Pons (tissue), 1 donor: ENCODE data around the gene IGFBP5.

ENCODE experiments used
- DNase-seq: peaks from one replicate; pipeline ENCODE4 v3.0.0-alpha.2; 2016; ENCODE audit warnings: low spot score

Gene IGFBP5

GRCh38 chr2:216688731-216689340 is 6.5 kb downstream of the IGFBP5 start:
- DNase-seq, result no peak

DNA sequence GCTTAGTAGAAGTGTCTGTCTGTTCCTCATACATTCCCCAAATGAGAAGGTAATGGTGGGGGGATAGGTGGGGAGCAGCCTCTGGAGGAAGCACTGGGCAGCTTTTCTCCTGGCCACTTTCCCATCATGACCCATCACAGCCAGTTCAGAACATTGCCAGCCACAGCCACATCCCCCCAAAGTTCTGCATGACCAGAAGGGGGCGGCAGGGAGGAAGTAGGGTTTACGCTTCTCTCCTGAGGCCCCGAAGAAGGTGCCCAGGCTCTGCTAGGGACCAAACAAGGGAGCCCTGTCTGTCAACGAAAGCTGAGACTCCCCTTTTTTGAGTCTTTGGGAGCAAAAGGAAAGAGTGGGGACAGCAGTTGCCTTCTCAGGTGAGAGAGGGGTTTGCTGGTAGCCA is 7.7 kb downstream of the IGFBP5 start:
- no peak for DNase-seq

- no peak for DNase-seq
These were observed 8.2 kb downstream of the IGFBP5 start for GRCh38 chr2:216687111-216687510.

DNA sequence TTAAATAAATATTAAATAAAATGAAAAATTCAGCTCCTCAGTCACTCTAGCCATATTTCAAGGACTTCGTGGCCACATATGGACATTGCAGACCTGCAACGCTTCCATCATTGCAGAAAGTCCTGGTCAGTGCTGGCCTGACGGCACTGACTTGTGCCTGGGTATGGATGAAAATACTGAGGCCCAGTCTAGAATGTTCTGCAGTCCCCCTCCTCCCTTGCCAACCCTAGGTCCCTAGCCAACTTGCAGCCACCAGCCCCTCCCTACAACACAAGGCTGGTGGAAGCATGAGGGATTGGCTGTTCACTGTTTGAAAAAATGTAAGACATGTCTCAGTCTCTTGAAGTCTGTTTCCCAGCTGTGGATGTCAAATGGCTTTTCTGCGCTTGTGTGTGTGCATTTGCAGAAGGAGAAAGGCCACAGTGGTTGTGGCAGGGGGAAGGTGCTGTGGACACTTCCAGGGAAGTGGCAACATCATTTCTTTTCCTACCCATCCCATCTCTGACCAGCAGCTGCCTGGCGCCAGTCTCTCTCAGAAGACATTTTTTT is 9.9 kb downstream of the IGFBP5 start:
- DNase-seq, result no peak

- peak; percentile 9 for DNase-seq
These were observed 11.5 kb downstream of the IGFBP5 start for GRCh38 chr2:216683846-216684245.

DNA sequence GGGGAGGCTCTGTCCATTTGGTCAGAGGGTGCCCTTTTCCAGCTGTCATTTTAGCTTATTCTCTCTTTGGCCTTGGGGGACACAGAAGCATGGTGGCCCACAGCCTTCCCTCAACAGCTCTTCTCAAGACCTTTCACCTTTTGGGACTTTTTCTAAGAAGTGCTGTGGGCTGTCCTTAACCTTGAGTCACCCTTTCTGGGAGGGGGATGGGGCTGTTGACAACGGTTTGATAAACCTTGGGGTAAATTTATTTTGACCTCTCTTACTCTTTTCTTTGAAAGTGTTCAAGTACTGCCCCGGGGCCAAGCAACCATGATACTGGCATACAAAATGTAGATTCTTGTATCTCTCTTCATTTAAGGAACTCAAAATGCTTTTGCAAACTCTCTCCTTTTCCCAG is 13.7 kb downstream of the IGFBP5 start:
- no peak for DNase-seq

DNA sequence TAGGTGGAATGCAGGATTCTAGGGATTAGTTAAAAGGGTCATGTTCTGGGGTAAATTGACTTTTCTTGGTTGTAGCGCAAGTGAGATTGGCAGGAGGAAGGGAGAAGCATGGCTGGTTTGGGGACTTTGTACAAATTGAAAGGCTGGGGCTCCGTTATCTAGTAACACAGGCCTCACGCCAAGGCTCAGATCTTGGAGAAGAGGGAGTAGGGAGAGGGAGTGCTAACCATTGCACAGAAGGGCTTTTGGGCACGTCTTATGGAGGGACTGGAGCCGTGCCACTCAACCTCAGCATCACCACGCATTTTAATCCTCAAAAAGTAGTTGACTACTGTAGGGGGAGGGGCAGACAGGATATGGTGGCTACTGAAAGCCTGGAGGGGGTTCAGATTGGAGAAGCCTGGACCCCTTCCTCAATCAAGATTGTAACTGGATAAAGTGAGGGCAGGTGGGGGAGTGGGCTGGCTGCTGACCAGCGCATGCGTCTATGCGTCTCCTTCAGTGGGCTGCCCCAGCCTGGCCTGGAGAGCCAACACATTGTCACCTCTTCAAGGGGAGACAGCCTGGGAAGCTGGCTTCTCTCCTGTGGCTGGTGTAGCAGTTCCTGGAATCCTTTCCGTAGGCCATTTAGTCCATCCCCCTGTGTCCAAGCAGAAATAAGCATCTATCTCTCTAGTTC is 14.3 kb downstream of the IGFBP5 start:
- DNase-seq, result no peak

GRCh38 chr2:216679658-216680024 is 15.7 kb downstream of the IGFBP5 start:
- DNase-seq, result no peak

- DNase-seq, result no peak
These were observed 16.3 kb downstream of the IGFBP5 start for GRCh38 chr2:216678813-216679657.

- DNase-seq, result no peak
These were observed 17.3 kb downstream of the IGFBP5 start for GRCh38 chr2:216678098-216678465.

DNA sequence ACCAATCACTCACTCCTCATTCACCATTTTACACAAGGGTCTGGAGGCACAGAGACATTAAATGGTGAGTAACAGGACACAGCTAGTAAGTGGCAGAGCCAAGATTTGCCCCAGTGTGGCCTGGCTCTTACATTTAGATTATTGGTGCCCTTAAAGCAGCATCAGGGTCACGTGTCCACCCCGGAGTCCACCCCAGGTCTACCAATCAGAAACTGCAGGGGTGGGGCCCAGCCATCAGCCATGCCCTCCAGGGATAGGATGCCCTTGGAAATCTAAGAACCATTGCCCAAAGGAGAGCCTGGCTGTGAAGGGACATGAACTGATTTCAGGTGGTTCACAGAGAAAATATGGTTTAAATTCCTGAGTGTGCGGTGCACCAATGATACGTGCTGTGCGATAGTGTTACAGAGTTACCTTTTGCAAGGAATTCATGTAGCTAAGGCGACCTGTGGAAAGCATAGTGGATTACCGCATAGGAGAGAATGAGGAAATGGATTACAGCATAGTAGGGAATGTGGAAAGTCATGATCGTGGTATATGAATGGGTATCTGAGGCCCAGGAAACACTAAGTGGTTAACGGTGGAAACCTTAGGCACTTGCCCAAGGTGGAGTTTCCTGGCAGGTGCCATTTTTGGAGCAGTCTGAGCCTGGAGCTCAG is 17.8 kb downstream of the IGFBP5 start:
- DNase-seq, result no peak

DNA sequence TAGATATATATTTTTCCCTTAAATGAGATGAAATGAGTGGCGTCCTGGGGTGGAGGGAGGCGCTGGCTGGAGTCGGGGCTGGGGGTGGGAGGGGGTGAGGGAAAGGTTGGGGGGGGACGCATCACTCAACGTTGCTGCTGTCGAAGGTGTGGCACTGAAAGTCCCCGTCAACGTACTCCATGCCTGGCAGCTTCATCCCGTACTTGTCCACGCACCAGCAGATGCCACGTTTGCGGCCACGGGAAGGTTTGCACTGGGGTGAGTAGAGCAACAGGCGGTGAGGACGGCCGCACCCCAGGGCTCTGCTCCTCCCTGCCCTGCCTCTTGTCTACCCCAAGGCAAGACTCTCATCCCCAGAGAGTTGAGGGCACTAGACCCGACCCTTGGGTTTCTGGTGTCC is 18.7 kb downstream of the IGFBP5 start:
- no peak for DNase-seq

GRCh38 chr2:216674376-216674775 is 21.0 kb downstream of the IGFBP5 start:
- no peak for DNase-seq

DNA sequence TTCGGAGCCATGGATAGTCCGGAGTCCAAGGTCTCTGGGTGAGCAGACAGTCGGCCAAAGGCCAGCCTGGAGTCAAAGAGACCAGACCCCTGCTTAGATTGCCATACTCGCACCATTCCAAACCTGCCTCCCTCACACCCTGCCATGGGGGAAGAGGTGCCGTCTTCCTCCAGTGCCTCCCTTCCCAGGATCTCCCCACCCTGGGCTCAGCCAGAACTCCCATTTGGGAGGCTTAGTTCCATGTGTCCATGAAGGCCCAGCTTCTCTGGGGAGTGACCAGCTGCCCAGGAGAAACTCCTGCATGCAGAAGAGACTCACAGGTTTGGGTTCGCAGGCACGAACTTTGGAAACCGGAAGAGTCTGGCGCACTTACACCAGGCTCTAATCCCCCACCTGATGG is 21.7 kb downstream of the IGFBP5 start:
- DNase-seq, result no peak

DNA sequence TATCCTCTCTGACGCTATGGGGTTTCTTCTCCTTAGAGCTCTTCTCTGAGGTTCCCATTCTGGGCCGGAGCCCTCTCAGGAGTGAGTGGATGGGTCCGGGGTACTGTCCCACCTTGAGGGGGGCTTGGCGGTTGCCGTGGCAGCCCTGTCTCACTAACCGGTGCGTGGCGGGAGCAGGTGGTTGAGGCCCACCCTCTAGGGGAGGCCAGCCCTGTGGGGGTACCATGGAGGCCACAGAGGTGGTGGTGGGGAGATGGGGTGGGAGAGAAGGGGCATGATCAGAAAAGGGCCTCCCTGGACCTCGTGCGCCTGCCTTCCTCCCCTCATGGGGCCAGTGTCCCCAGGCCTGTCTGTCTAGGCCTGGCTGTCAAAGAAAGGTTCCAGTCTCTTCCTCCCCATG is 22.3 kb downstream of the IGFBP5 start:
- no peak for DNase-seq

- no peak for DNase-seq
These were observed 22.9 kb downstream of the IGFBP5 start for GRCh38 chr2:216672466-216672865.

DNA sequence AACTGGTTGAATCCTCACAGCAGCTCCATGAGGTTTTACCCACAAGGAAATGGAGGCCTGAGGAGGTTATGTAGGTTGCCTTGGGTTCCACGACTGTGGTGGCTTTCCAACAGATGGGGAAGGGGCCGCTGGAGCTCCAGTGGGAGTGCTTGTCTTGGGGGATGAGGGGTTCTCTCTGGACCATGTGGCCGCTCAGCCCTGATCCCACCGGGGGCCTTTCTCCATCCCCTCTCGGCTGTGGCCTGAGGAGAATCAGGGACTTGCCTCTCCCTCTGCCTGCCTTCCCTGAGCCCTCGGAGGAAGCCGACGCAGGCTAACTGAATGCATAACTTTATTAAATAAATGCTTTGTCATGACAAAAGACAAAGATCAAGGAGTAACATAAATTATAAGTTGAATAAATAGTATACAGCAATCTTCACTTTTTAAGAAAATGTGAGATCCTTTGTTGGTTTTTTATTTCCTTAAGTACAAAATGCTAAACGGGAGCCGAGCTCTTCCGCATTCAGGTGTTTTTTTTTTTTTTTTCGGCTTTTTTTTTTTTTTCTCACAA is 23.5 kb downstream of the IGFBP5 start:
- no peak for DNase-seq

GRCh38 chr2:216671081-216671411 is 24.3 kb downstream of the IGFBP5 start:
- no peak for DNase-seq

DNA sequence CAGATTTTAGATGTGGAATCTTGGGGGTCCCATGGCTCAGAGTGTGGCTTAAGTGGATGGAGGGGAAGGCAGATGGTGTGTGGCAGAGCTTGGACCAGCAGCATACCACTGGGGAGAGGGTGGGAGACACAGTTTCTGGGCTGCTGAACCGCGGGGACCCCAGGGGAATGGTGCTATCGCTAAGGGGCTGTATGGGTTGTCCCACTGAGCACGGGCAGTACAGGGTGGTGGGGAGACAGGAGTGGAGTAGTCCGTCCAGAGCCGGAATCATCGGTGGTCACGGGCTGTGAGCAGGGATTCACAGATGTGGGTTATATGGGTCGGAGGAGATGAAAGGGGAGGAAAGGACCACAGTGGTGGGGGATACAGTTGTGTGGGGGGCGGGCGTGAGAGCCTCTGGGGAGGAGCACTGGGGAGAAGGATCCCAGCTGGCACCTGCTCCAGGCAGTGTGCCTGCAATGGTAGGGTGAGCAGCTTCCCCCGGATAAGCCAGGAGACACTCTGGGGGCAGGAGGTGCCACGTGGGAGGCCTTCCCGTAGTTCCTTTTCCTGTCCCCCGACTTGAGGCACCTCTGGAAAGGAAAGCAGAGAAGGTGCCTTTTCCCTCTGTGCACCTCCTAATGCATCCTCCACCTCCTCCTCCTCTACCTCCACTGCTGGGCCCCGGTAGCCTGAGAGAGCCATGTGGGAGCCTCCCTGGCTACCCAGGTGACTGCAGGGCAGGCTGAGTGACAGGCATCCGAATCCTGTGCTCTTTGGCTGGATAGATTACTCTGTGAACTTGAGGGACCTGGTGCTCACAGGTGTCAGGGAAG is 24.9 kb downstream of the IGFBP5 start:
- no peak for DNase-seq

DNA sequence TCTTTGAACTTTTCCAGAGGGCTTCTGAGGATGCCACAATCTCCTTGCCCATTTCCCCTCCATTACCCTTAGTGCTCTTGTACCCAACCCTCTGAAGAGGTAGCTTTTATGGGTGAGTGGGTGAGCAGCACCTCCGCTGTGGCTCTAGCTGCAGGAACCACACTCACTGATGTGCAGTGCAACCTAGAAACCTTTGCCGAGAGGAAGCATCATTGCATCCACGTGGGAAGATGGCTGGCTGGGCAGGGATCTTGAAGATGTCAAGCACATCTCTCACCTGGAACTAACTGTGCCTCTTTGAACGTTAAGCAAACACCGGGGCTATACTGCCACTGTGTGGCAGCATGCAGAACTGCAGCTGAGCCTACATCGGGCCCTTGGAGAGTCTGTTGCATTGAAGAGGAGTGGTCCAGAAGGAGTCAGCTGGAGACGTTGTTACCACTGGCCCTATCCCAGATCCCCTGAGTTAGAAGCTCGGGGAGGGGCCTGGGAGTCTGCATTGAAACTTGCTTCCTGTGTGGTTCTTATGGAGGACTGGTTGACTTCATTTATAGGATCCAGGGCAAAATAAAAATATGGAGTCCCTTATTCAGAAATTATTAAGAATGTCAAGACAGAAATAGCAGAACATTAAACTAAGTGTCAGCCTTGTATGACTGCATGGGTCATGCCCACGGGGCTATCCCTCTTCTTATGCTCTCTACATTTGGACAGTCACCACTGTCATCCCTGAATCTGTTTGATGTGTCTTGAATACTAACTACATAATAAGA is 28.7 kb downstream of the IGFBP5 start:
- DNase-seq, result peak; percentile 80

- DNase-seq, result no peak
These were observed 29.6 kb downstream of the IGFBP5 start for GRCh38 chr2:216665717-216666116.
